Effector memory CD8-positive, alpha-beta T cell (primary cell): Measurements from ENCODE around the gene XKR8.
"Not testable (repeated sequence)": the region's sequence is repeated elsewhere in the genome, so short reads cannot be mapped to it uniquely, and the experiment has no call there.

Experiments
- ATAC-seq: fragments of 150-1000 bp; cut with Tn5 transposase; replicated peaks from 2 replicates; pipeline ENCODE4 v1.10.0; 2021; ENCODE audit warnings: mild to moderate bottlenecking, moderate library complexity
- DNase-seq, 3 experiments: peaks; one replicate each; pipeline ENCODE4 v3.0.0; 2021
- H3K27ac Mint-ChIP-seq, 2 donors: one replicate each; pipeline ENCODE4 v1.8.0; 2022; ENCODE audit warnings: mild to moderate bottlenecking in 2 of 2, mixed read lengths in 2 of 2, moderate library complexity in 2 of 2
- H3K27me3 Mint-ChIP-seq, 2 donors: one replicate each; pipeline ENCODE4 v1.8.0; 2022; ENCODE audit warnings: mixed read lengths in 2 of 2
- H3K36me3 Mint-ChIP-seq: one replicate; pipeline ENCODE4 v1.8.0; 2022; ENCODE audit warnings: mild to moderate bottlenecking, moderate library complexity, mixed read lengths; ENCODE audit not compliant: insufficient read depth
- H3K4me1 Mint-ChIP-seq, 2 donors: one replicate each; pipeline ENCODE4 v1.8.0; 2022; ENCODE audit warnings: low read depth in 2 of 2, mixed read lengths in 2 of 2
- H3K4me3 Mint-ChIP-seq, 2 donors: one replicate each; pipeline ENCODE4 v1.8.0; 2022; ENCODE audit warnings: mild to moderate bottlenecking in 2 of 2, mixed read lengths in 2 of 2, moderate library complexity in 2 of 2
- H3K9me3 Mint-ChIP-seq, 2 donors: one replicate each; pipeline ENCODE4 v1.8.0; 2022; ENCODE audit warnings: mixed read lengths in 2 of 2

XKR8 gene

DNA sequence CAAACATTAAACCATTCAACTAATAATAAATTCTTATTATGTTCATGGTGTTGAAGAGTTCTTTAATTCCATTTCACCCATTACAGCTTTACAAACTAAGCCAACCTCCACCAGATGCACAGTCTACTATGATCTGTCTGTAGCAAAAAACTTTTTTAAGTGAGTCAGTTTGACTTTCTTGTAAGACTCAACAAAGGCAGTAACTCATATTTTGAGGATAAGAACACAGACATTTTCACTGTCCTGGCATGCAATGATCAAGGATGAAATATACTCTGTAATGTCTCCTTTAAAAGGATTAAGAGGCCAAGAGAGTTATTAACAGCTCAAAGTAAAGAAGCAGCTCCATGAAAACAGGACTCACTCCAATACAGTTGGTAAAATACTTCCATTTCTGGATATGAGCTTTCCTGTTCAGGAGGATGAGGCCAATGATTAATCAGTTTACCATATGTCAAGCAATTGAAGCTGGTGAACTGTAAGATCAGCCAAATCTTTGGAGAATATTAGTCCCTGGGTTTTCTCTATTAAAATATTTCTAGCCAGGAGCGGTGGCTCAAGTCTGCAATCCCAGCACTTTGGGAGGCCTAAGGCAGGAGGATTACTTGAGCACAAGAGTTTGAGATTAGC, 20.6 kb downstream of the XKR8 start:
- Mint-ChIP-seq H3K9me3 (no peaks in the 10 kb centered on the region), H3K4me3 (no peak overlapping the region), H3K4me1 (no peaks in the 10 kb centered on the region), H3K27ac (no peak overlapping the region), H3K36me3 (peaks cover 15% of the 10 kb centered on the region), H3K27me3 (no peaks in the 10 kb centered on the region)
- ATAC-seq (no peak), DNase-seq (no peak)

DNA sequence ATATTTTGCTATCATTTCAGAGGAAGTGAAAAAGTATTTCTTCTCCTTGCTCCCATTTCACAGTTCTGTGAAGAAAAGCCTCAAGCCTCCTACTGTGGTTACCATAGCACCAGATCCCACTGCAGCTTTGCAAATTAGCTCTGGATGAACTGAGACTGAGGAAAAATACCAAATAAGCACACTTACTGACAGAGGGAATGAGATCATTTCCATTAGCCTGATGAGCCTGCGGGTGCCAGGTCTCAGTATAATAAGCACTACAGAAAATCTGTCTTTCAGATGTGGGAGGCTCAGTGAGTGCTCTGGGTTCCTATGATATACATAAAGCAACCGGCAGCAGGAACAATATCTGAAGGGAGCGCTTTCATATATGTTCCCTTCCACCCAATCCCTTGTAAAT, 21.4 kb downstream of the XKR8 start:
- H3K27ac Mint-ChIP-seq, result no peak overlapping the region
- ATAC-seq, result no peak

DNA sequence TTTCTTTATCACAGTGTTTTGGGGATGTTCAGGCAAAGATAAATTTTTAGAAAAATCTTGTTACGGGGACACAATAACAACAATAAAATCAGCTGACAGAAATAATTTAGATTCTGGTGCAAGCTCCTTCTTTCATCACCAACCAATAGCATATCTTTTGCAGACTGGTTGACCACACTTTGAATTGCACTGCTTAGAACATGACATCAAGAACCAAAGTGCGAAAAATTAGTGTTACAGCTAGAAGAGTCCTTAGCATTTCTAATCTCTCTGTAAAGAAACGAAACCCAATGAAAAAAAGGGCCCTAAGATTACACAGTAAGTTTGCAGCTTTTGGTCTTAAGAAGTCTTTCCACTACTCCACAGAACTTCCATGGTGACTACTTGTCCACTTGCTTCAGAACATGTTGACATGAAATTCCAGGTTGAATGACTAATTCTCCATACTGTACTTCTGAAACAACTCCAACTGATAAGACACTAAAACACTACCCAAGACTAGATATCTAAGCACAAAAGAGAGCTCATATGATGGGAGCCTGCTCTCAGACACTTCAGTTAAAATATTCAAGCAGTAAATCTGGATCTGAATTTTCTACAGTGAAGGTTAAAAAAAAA, 31.3 kb downstream of the XKR8 start:
- Mint-ChIP-seq H3K27ac (peak overlapping the region; percentile 42 to 93), H3K27me3 (no peaks in the 10 kb centered on the region), H3K4me1 (peaks cover 15 to 33% of the 10 kb centered on the region in 2 donors), H3K9me3 (no peaks in the 10 kb centered on the region), H3K4me3 (peak overlapping the region; percentile 12 to 79), H3K36me3 (peaks cover 27% of the 10 kb centered on the region)
- DNase-seq (no peak), ATAC-seq (peak; percentile 51)

More for the DNA sequence above, 21.4 kb downstream of the XKR8 start:
- Mint-ChIP-seq H3K4me3 (no peak overlapping the region), H3K9me3 (no peaks in the 10 kb centered on the region), H3K27me3 (no peaks in the 10 kb centered on the region), H3K4me1 (no peaks in the 10 kb centered on the region), H3K36me3 (peaks cover 15% of the 10 kb centered on the region)
- no peak for DNase-seq

DNA sequence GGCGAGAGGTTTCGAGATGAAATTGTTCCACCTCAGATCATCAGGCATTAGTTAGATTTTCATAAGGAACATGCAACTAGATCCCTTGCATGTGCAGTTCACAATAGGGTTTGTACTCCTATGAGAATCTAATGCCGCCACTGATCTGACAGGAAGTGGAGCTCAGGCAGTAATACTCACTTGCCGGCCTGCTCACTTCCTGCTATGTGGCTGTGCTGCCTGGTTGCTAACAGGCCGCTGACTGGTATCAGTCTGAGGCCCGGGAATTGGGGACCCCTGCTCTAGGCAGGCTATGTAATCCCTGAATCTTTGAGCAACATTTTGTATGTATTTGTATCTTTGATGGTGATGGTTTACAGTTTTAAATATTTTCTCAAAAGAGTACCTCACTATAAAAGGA, 32.5 kb downstream of the XKR8 start:
- no peaks in the 10 kb centered on the region for H3K9me3 Mint-ChIP-seq
- DNase-seq, result peak; percentile 31 to 52 (median 39)
- H3K27me3 Mint-ChIP-seq, result no peaks in the 10 kb centered on the region
- peak; percentile 94 for ATAC-seq
- peak overlapping the region; percentile 88 to 93 for H3K27ac Mint-ChIP-seq
- peaks cover 33% of the 10 kb centered on the region for H3K36me3 Mint-ChIP-seq
- peaks cover 15 to 33% of the 10 kb centered on the region in 2 donors for H3K4me1 Mint-ChIP-seq
- peak overlapping the region; percentile 25 to 31 for H3K4me3 Mint-ChIP-seq

DNA sequence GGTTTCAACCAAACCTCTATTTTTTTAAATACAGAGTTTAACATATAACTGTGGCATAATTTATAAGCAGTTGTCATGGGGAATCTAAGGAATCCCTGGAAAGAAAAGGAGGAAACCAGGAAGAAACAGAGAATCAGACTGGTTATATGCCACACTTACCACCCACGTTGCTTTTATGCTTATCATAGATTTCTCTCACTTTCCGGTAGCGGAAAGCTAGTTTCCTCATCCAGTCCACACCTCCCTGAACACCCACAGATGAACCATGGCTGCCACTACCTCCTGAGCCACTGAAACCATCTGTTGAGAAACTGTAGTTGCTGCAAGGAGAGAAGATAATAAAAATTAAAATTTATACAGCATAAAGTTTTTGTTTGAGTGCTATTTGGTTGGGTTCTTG, 33.5 kb downstream of the XKR8 start:
- ATAC-seq, result peak; percentile 54
- Mint-ChIP-seq H3K27me3 (no peaks in the 10 kb centered on the region), H3K4me1 (peaks cover 15 to 33% of the 10 kb centered on the region in 2 donors), H3K27ac (peak overlapping the region; percentile 88 to 93), H3K4me3 (peak overlapping the region in 1 of 2 donors; percentile 3), H3K9me3 (no peaks in the 10 kb centered on the region), H3K36me3 (peaks cover 41% of the 10 kb centered on the region)
- DNase-seq, result peak in 1 of 3 experiments; percentile 8

DNA sequence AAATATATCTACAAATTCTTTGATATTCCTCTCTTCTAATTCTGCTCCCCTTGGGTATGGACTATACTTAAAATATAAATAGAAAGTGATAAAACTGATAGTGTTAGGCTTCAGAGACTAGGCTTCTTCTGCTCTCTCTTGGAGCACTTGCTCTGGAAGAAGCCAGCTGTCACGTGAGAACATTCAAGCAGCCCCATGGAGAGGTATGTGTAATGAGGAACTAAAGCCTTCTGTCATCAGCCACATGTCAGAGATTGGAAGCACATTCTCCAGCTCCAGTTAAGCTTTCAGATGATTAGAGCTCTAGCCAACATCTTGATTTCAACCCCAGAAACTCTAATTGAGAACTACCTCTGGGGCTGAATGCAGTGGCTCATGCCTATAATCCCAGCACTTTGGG, 34.3 kb downstream of the XKR8 start:
- ATAC-seq, result no peak
- no peaks in the 10 kb centered on the region for H3K9me3 Mint-ChIP-seq
- peak overlapping the region; percentile 88 to 93 for H3K27ac Mint-ChIP-seq
- H3K4me3 Mint-ChIP-seq, result no peak overlapping the region
- peaks cover 15 to 33% of the 10 kb centered on the region in 2 donors for H3K4me1 Mint-ChIP-seq
- H3K36me3 Mint-ChIP-seq, result peaks cover 40% of the 10 kb centered on the region
- DNase-seq, result no peak
- no peaks in the 10 kb centered on the region for H3K27me3 Mint-ChIP-seq

DNA sequence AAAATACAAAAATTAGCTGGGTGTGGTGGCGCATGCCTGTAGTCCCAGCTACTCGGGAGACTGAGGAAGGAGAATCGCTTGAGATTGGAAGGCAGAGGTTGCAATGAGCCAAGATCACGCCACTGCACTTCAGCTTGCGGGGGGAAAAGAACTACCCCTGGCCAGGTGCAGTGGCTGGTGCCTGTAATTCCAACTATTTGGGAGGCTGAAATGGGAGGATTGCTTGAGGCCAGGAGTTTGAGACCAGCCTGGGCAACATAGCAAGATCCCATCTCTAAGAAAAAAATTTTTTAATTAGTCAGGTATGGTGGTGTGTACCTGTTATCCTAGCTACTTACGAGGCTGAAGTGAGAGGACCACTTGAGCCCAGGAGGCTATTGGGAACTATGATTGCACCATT, 34.8 kb downstream of the XKR8 start:
- H3K27me3 Mint-ChIP-seq, ATAC-seq, DNase-seq, H3K9me3 Mint-ChIP-seq, H3K4me3 Mint-ChIP-seq: not testable (repeated sequence)
- H3K4me1 Mint-ChIP-seq, result peaks cover 15 to 33% of the 10 kb centered on the region in 2 donors
- peaks cover 42% of the 10 kb centered on the region for H3K36me3 Mint-ChIP-seq
- peak overlapping the region; percentile 88 to 93 for H3K27ac Mint-ChIP-seq

DNA sequence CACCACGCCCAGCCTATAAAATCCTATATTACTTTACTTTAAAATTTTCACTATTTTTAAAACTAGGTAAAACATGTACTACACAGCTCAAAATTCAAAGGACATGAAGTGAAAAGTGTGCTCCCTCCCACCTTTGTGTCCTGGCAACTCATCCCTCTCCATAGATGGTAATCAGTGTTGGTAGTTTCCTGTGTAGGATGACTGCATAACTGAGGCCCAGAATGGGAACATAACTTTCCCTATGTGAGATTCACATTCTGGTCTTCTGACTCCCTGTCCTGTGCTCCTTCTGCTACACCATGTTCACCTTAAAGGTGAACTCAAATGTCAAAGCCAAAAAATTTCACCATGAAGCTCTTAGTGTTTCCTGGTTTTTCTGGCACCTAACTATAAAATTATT, 39.3 kb downstream of the XKR8 start:
- Mint-ChIP-seq H3K4me3 (no peak overlapping the region), H3K27me3 (no peaks in the 10 kb centered on the region), H3K4me1 (peaks cover 0 to 3% of the 10 kb centered on the region in 2 donors), H3K9me3 (no peaks in the 10 kb centered on the region), H3K27ac (no peak overlapping the region), H3K36me3 (peaks cover 56% of the 10 kb centered on the region)
- no peak for DNase-seq
- no peak for ATAC-seq

DNA sequence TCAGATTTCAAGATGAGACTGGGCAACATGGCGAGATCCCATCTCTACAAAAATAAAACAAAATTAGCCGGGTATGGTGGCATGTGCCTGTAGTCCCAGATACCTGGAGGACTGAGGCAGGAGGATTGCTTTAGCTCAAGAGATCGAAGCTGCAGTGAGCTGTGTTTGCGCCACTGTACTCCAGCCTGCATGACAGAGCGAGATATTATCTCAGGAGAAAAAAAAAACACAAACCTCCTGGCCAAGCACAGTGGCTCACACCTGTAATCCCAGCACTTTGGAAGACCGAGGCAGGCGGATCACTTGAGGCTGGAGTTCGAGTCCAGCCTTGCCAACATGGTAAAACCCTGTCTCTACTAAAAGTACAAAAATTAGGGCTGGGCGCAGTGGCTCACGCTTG, 42.8 kb downstream of the XKR8 start:
- no peak for ATAC-seq
- H3K4me3 Mint-ChIP-seq, result no peak overlapping the region
- no peaks in the 10 kb centered on the region for H3K9me3 Mint-ChIP-seq
- no peak overlapping the region for H3K27ac Mint-ChIP-seq
- no peak for DNase-seq
- H3K4me1 Mint-ChIP-seq, result peaks cover 0 to 4% of the 10 kb centered on the region in 2 donors
- peaks cover 49% of the 10 kb centered on the region for H3K36me3 Mint-ChIP-seq
- H3K27me3 Mint-ChIP-seq, result no peaks in the 10 kb centered on the region

DNA sequence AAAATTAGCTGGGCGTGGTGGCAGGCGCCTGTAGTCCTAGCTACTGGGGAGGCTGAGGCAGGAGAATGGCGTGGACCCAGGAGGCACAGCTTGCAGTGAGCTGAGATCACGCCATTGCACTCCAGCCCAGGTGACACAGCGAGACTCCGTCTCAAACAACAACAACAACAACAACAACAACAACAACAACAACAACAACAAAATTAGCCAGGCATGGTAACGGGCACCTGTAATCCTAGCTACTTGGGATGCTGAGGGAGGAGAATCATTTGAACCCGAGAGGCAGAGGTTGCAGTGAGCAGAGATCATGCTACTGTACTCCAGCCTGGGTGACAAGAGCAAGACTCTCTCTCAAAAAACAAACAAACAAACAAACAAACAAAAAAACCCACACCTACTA, 43.3 kb downstream of the XKR8 start:
- not testable (repeated sequence) for H3K27me3 Mint-ChIP-seq, H3K4me1 Mint-ChIP-seq, H3K9me3 Mint-ChIP-seq, H3K4me3 Mint-ChIP-seq, H3K27ac Mint-ChIP-seq, DNase-seq, ATAC-seq
- peaks cover 45% of the 10 kb centered on the region for H3K36me3 Mint-ChIP-seq

DNA sequence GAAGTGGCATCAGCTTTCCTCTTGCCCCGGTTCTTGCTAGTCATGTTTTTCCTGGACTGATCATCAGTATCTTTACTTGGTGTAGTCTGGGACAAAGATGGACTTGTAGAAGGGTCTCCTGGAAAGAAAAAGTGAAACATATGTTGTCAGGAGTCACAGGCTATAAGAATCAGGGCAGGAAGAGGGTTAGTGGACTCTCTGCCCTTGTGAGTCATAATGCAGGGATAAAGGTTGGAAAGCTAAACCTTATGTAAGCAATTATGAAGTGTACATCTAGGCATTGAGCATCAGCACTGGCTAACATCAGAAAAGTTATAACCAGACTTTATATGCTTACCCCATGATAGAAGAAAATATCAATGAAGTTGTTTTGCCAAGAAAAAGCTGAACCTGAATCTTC, 51.2 kb downstream of the XKR8 start:
- Mint-ChIP-seq H3K27ac (peak overlapping the region in 1 of 2 donors; percentile 35), H3K27me3 (no peaks in the 10 kb centered on the region), H3K36me3 (peaks cover 39% of the 10 kb centered on the region), H3K4me1 (peaks cover 0 to 7% of the 10 kb centered on the region in 2 donors), H3K4me3 (no peak overlapping the region), H3K9me3 (no peaks in the 10 kb centered on the region)
- no peak for DNase-seq
- ATAC-seq, result no peak
